Measurements from ENCODE around the gene TRPC4.

TRPC4 gene

GRCh38 chr13:37735293-37735692 lies 134.3 kb downstream of the TRPC4 start:
- H3K27me3 ChIP-seq (ENCODE audit: control insufficient read depth in 1 of 2, insufficient read depth in 2 of 2, low read length in 2 of 2) = no peaks in the 10 kb centered on the region
- no peak overlapping the region for H3K27ac ChIP-seq (ENCODE audit: low read length)
- no peaks in the 10 kb centered on the region for H3K4me1 ChIP-seq (ENCODE audit: control insufficient read depth, insufficient read depth, low read length)
- H3K4me3 ChIP-seq (ENCODE audit: low read length in 2 of 2) = no peak overlapping the region
- no peak overlapping the region for H3K9ac ChIP-seq (ENCODE audit: low read length in 2 of 2)
- no peaks in the 10 kb centered on the region for H3K36me3 ChIP-seq (ENCODE audit: control insufficient read depth in 2 of 2, insufficient read depth in 2 of 2, low read length in 2 of 2)
- H3K9me3 ChIP-seq (ENCODE audit: control insufficient read depth in 2 of 2, low read length in 2 of 2) = no peaks in the 10 kb centered on the region

- H3K27ac ChIP-seq (ENCODE audit: low read length) = no peak overlapping the region
- no peaks in the 10 kb centered on the region for H3K9me3 ChIP-seq (ENCODE audit: control insufficient read depth in 2 of 2, low read length in 2 of 2)
- no peaks in the 10 kb centered on the region for H3K27me3 ChIP-seq (ENCODE audit: control insufficient read depth in 1 of 2, insufficient read depth in 2 of 2, low read length in 2 of 2)
- H3K4me3 ChIP-seq (ENCODE audit: low read length in 2 of 2) = no peak overlapping the region
- no peaks in the 10 kb centered on the region for H3K36me3 ChIP-seq (ENCODE audit: control insufficient read depth in 2 of 2, insufficient read depth in 2 of 2, low read length in 2 of 2)
- H3K9ac ChIP-seq (ENCODE audit: low read length in 2 of 2) = no peak overlapping the region
- H3K4me1 ChIP-seq (ENCODE audit: control insufficient read depth, insufficient read depth, low read length) = no peaks in the 10 kb centered on the region
Observed at GRCh38 chr13:37729876-37730275, 139.7 kb downstream of the TRPC4 start.

GRCh38 chr13:37716420-37717195 lies 153.0 kb downstream of the TRPC4 start:
- H3K4me3 ChIP-seq (ENCODE audit: low read length in 2 of 2) = no peak overlapping the region
- no peak overlapping the region for H3K27ac ChIP-seq (ENCODE audit: low read length)
- H3K9me3 ChIP-seq (ENCODE audit: control insufficient read depth in 2 of 2, low read length in 2 of 2) = no peaks in the 10 kb centered on the region
- no peak overlapping the region for H3K9ac ChIP-seq (ENCODE audit: low read length in 2 of 2)
- H3K4me1 ChIP-seq (ENCODE audit: control insufficient read depth, insufficient read depth, low read length) = no peaks in the 10 kb centered on the region
- H3K36me3 ChIP-seq (ENCODE audit: control insufficient read depth in 2 of 2, insufficient read depth in 2 of 2, low read length in 2 of 2) = no peaks in the 10 kb centered on the region
- no peaks in the 10 kb centered on the region for H3K27me3 ChIP-seq (ENCODE audit: control insufficient read depth in 1 of 2, insufficient read depth in 2 of 2, low read length in 2 of 2)

- H3K27me3 ChIP-seq (ENCODE audit: control insufficient read depth in 1 of 2, insufficient read depth in 2 of 2, low read length in 2 of 2) = no peaks in the 10 kb centered on the region
- no peak overlapping the region for H3K4me3 ChIP-seq (ENCODE audit: low read length in 2 of 2)
- H3K9me3 ChIP-seq (ENCODE audit: control insufficient read depth in 2 of 2, low read length in 2 of 2) = no peaks in the 10 kb centered on the region
- no peak overlapping the region for H3K9ac ChIP-seq (ENCODE audit: low read length in 2 of 2)
- H3K36me3 ChIP-seq (ENCODE audit: control insufficient read depth in 2 of 2, insufficient read depth in 2 of 2, low read length in 2 of 2) = no peaks in the 10 kb centered on the region
- H3K27ac ChIP-seq (ENCODE audit: low read length) = no peak overlapping the region
- H3K4me1 ChIP-seq (ENCODE audit: control insufficient read depth, insufficient read depth, low read length) = no peaks in the 10 kb centered on the region
Observed at GRCh38 chr13:37715606-37716015, 154.0 kb downstream of the TRPC4 start.

GRCh38 chr13:37709318-37709717 lies 160.3 kb downstream of the TRPC4 start:
- Histone ChIP-seq H3K4me1 (ENCODE audit: control insufficient read depth, insufficient read depth, low read length) (peaks cover 2% of the 10 kb centered on the region), H3K9me3 (ENCODE audit: control insufficient read depth in 2 of 2, low read length in 2 of 2) (no peaks in the 10 kb centered on the region), H3K27me3 (ENCODE audit: control insufficient read depth in 1 of 2, insufficient read depth in 2 of 2, low read length in 2 of 2) (no peaks in the 10 kb centered on the region), H3K36me3 (ENCODE audit: control insufficient read depth in 2 of 2, insufficient read depth in 2 of 2, low read length in 2 of 2) (no peaks in the 10 kb centered on the region), H3K4me3 (ENCODE audit: low read length in 2 of 2) (no peak overlapping the region), H3K27ac (ENCODE audit: low read length) (no peak overlapping the region), H3K9ac (ENCODE audit: low read length in 2 of 2) (no peak overlapping the region)

GRCh38 chr13:37707739-37708500 lies 161.7 kb downstream of the TRPC4 start:
- Histone ChIP-seq H3K9me3 (ENCODE audit: control insufficient read depth in 2 of 2, low read length in 2 of 2) (no peaks in the 10 kb centered on the region), H3K27ac (ENCODE audit: low read length) (peak overlapping the region; percentile 49), H3K4me1 (ENCODE audit: control insufficient read depth, insufficient read depth, low read length) (peaks cover 2% of the 10 kb centered on the region), H3K36me3 (ENCODE audit: control insufficient read depth in 2 of 2, insufficient read depth in 2 of 2, low read length in 2 of 2) (no peaks in the 10 kb centered on the region), H3K9ac (ENCODE audit: low read length in 2 of 2) (no peak overlapping the region), H3K27me3 (ENCODE audit: control insufficient read depth in 1 of 2, insufficient read depth in 2 of 2, low read length in 2 of 2) (no peaks in the 10 kb centered on the region), H3K4me3 (ENCODE audit: low read length in 2 of 2) (peak overlapping the region in 1 of 2 donors; percentile 40)

- Histone ChIP-seq H3K27me3 (ENCODE audit: control insufficient read depth in 1 of 2, insufficient read depth in 2 of 2, low read length in 2 of 2) (no peaks in the 10 kb centered on the region), H3K4me3 (ENCODE audit: low read length in 2 of 2) (no peak overlapping the region), H3K4me1 (ENCODE audit: control insufficient read depth, insufficient read depth, low read length) (peaks cover 2% of the 10 kb centered on the region), H3K36me3 (ENCODE audit: control insufficient read depth in 2 of 2, insufficient read depth in 2 of 2, low read length in 2 of 2) (no peaks in the 10 kb centered on the region), H3K9me3 (ENCODE audit: control insufficient read depth in 2 of 2, low read length in 2 of 2) (no peaks in the 10 kb centered on the region), H3K9ac (ENCODE audit: low read length in 2 of 2) (no peak overlapping the region), H3K27ac (ENCODE audit: low read length) (no peak overlapping the region)
Observed at GRCh38 chr13:37706041-37706440, 163.5 kb downstream of the TRPC4 start.

GRCh38 chr13:37701972-37702371 lies 167.6 kb downstream of the TRPC4 start:
- no peaks in the 10 kb centered on the region for H3K36me3 ChIP-seq (ENCODE audit: control insufficient read depth in 2 of 2, insufficient read depth in 2 of 2, low read length in 2 of 2)
- H3K27ac ChIP-seq (ENCODE audit: low read length) = peak overlapping the region; percentile 19
- no peaks in the 10 kb centered on the region for H3K27me3 ChIP-seq (ENCODE audit: control insufficient read depth in 1 of 2, insufficient read depth in 2 of 2, low read length in 2 of 2)
- no peaks in the 10 kb centered on the region for H3K9me3 ChIP-seq (ENCODE audit: control insufficient read depth in 2 of 2, low read length in 2 of 2)
- H3K9ac ChIP-seq (ENCODE audit: low read length in 2 of 2) = no peak overlapping the region
- no peaks in the 10 kb centered on the region for H3K4me1 ChIP-seq (ENCODE audit: control insufficient read depth, insufficient read depth, low read length)
- no peak overlapping the region for H3K4me3 ChIP-seq (ENCODE audit: low read length in 2 of 2)

GRCh38 chr13:37701306-37701705 lies 168.3 kb downstream of the TRPC4 start:
- no peaks in the 10 kb centered on the region for H3K36me3 ChIP-seq (ENCODE audit: control insufficient read depth in 2 of 2, insufficient read depth in 2 of 2, low read length in 2 of 2)
- no peak overlapping the region for H3K27ac ChIP-seq (ENCODE audit: low read length)
- no peak overlapping the region for H3K4me3 ChIP-seq (ENCODE audit: low read length in 2 of 2)
- no peaks in the 10 kb centered on the region for H3K27me3 ChIP-seq (ENCODE audit: control insufficient read depth in 1 of 2, insufficient read depth in 2 of 2, low read length in 2 of 2)
- no peaks in the 10 kb centered on the region for H3K9me3 ChIP-seq (ENCODE audit: control insufficient read depth in 2 of 2, low read length in 2 of 2)
- no peaks in the 10 kb centered on the region for H3K4me1 ChIP-seq (ENCODE audit: control insufficient read depth, insufficient read depth, low read length)
- no peak overlapping the region for H3K9ac ChIP-seq (ENCODE audit: low read length in 2 of 2)

- H3K36me3 ChIP-seq (ENCODE audit: control insufficient read depth in 2 of 2, insufficient read depth in 2 of 2, low read length in 2 of 2) = no peaks in the 10 kb centered on the region
- H3K9me3 ChIP-seq (ENCODE audit: control insufficient read depth in 2 of 2, low read length in 2 of 2) = no peaks in the 10 kb centered on the region
- H3K9ac ChIP-seq (ENCODE audit: low read length in 2 of 2) = no peak overlapping the region
- no peaks in the 10 kb centered on the region for H3K4me1 ChIP-seq (ENCODE audit: control insufficient read depth, insufficient read depth, low read length)
- H3K4me3 ChIP-seq (ENCODE audit: low read length in 2 of 2) = no peak overlapping the region
- no peaks in the 10 kb centered on the region for H3K27me3 ChIP-seq (ENCODE audit: control insufficient read depth in 1 of 2, insufficient read depth in 2 of 2, low read length in 2 of 2)
- no peak overlapping the region for H3K27ac ChIP-seq (ENCODE audit: low read length)
Observed at GRCh38 chr13:37700887-37701286, 168.7 kb downstream of the TRPC4 start.

- no peak overlapping the region for H3K27ac ChIP-seq (ENCODE audit: low read length)
- no peaks in the 10 kb centered on the region for H3K9me3 ChIP-seq (ENCODE audit: control insufficient read depth in 2 of 2, low read length in 2 of 2)
- no peaks in the 10 kb centered on the region for H3K4me1 ChIP-seq (ENCODE audit: control insufficient read depth, insufficient read depth, low read length)
- H3K27me3 ChIP-seq (ENCODE audit: control insufficient read depth in 1 of 2, insufficient read depth in 2 of 2, low read length in 2 of 2) = no peaks in the 10 kb centered on the region
- H3K9ac ChIP-seq (ENCODE audit: low read length in 2 of 2) = no peak overlapping the region
- peaks cover 0 to 5% of the 10 kb centered on the region in 2 donors for H3K36me3 ChIP-seq (ENCODE audit: control insufficient read depth in 2 of 2, insufficient read depth in 2 of 2, low read length in 2 of 2)
- no peak overlapping the region for H3K4me3 ChIP-seq (ENCODE audit: low read length in 2 of 2)
Observed at GRCh38 chr13:37695200-37695599, 174.4 kb downstream of the TRPC4 start.

Data from stomach smooth muscle (tissue), 2 donors.